Sigmoid colon (tissue), 7 donors: Measurements from ENCODE around the gene NACA2. TPM values are rescaled to one million over a fixed set of nuclear protein-coding genes. Genes with fewer than 3 reads are reported as not detected.

ENCODE experiments used
- DNase-seq: peaks from one replicate; pipeline ENCODE4 v3.0.0-alpha.2; 2019
- H3K27ac ChIP-seq, 4 donors: fragments of 200-600 bp; sonication (generic); one replicate each; pipeline ENCODE4 v1.5.1; 2016 to 2019; ENCODE audit warnings: mild to moderate bottlenecking in 1 of 4
- H3K27me3 ChIP-seq, 3 donors: fragments of 200-600 bp; sonication (generic); one replicate each; pipeline ENCODE4 v1.5.1; 2019; ENCODE audit warnings: mild to moderate bottlenecking in 1 of 3
- H3K36me3 ChIP-seq, 4 donors: fragments of 200-600 bp; sonication (generic); one replicate each; pipeline ENCODE4 v1.5.1; 2016 to 2019
- H3K4me1 ChIP-seq, 4 donors: fragments of 200-600 bp; sonication (generic); one replicate each; pipeline ENCODE4 v1.5.1; 2017 to 2019
- H3K4me3 ChIP-seq, 4 donors: fragments of 200-600 bp; sonication (generic); one replicate each; pipeline ENCODE4 v1.5.1; 2017 to 2019; ENCODE audit warnings: mild to moderate bottlenecking in 2 of 4, moderate library complexity in 1 of 4
- H3K9me3 ChIP-seq, 4 donors: fragments of 200-600 bp in 3 of 4; sonication (generic) in 3 of 4; one replicate each; pipeline versions ENCODE4 v1.5.1 to v1.6.1; 2013 to 2019
- CTCF ChIP-seq, 4 experiments: fragments of 450-650 bp in 3 of 4; fragments of 200-600 bp in 1 of 4; IDR thresholded peaks; one replicate each; pipeline ENCODE4 v1.5.1; 2016 to 2019; ENCODE audit warnings: antibody characterized with exemption in 4 of 4, mild to moderate bottlenecking in 3 of 4, moderate library complexity in 2 of 4
- EP300 ChIP-seq, 4 donors: sonication (generic); formaldehyde crosslinking; IDR thresholded peaks; one replicate each; pipeline ENCODE4 v1.6.1; 2017; ENCODE audit warnings: antibody characterized with exemption in 4 of 4
- POLR2A ChIP-seq, 2 donors: fragments of 450-650 bp; IDR thresholded peaks; one replicate each; pipeline ENCODE4 v1.6.1; 2016; ENCODE audit warnings: antibody characterized with exemption in 2 of 2, mild to moderate bottlenecking in 2 of 2, moderate library complexity in 2 of 2
- POLR2AphosphoS5 ChIP-seq, 4 donors: sonication (generic); formaldehyde crosslinking; IDR thresholded peaks; one replicate each; pipeline ENCODE4 v1.6.1; 2017; ENCODE audit warnings: antibody characterized with exemption in 4 of 4
- WGBS, 2 donors: extraction: QIAGEN DNeasy Blood & Tissue Kit; methylation state at CpG; one replicate each; pipeline ENCODE4 v1.1.7; 2013; 5-methylcytosine and 5-hydroxymethylcytosine counted together
- intact Hi-C: fragments of 100-400 bp; cut with DNase I; formaldehyde crosslinking; loops from one replicate; pipeline ENCODE4 v1.15.1; 2023
- polyA plus RNA-seq, 3 donors: library from polyadenylated mRNA; stranded (reverse); fragments of 200-250 nt; gene quantifications; one replicate each; pipeline ENCODE4 v1.2.3, GENCODE V29; 2013
- total RNA-seq, 4 donors: library from RNA; depleted of rRNA; stranded (reverse); fragments of >200 nt; gene quantifications; one replicate each; pipeline ENCODE4 v1.1.0, GENCODE V29; 2016
- donor health status: healthy with polysubstance abuse.
- donor health status: Bipolar disorder and iron deficiency.
- donor health status: healthy.

NACA2 gene
- total and polyA plus RNA-seq, 7 donors: not detected

GRCh38 chr17:61611323-61611722 lies 20.3 kb upstream of the NACA2 start:
- WGBS, 2 donors: 67 to 87% methylated on average over 6 of the region's 6 CpGs
- Histone ChIP-seq H3K4me1 (no peaks in the 10 kb centered on the region), H3K27ac (no peak overlapping the region), H3K4me3 (no peak overlapping the region), H3K9me3 (no peaks in the 10 kb centered on the region), H3K27me3 (no peaks in the 10 kb centered on the region), H3K36me3 (no peaks in the 10 kb centered on the region)
- intact Hi-C loops: no loop called here
- TF ChIP-seq EP300 (IDR thresholded peaks at IDR 0.05) (no peak), CTCF (IDR thresholded peaks at IDR 0.05) (no peak), POLR2A (IDR thresholded peaks at IDR 0.05) (no peak), POLR2AphosphoS5 (IDR thresholded peaks at IDR 0.05) (no peak)
- DNase-seq: no peak

- no peaks in the 10 kb centered on the region for H3K9me3 ChIP-seq
- H3K27ac ChIP-seq: no peak overlapping the region
- H3K4me3 ChIP-seq: no peak overlapping the region
- intact Hi-C loops: no loop called here
- DNase-seq: no peak
- H3K36me3 ChIP-seq: no peaks in the 10 kb centered on the region
- no peaks in the 10 kb centered on the region for H3K27me3 ChIP-seq
- no peak for TF ChIP-seq EP300 (IDR thresholded peaks at IDR 0.05)
- TF ChIP-seq POLR2A (IDR thresholded peaks at IDR 0.05): no peak
- no peak for TF ChIP-seq POLR2AphosphoS5 (IDR thresholded peaks at IDR 0.05)
- no peaks in the 10 kb centered on the region for H3K4me1 ChIP-seq
These were observed 14.7 kb upstream of the NACA2 start for GRCh38 chr17:61605692-61606091.

GRCh38 chr17:61601297-61601696 lies 10.3 kb upstream of the NACA2 start:
- H3K27me3 ChIP-seq: no peaks in the 10 kb centered on the region
- no peak overlapping the region for H3K4me3 ChIP-seq
- H3K36me3 ChIP-seq: no peaks in the 10 kb centered on the region
- 72 to 88% methylated on average over 4 of the region's 4 CpGs for WGBS, 2 donors
- intact Hi-C loops: no loop called here
- no peaks in the 10 kb centered on the region for H3K9me3 ChIP-seq
- no peak for DNase-seq
- no peak overlapping the region for H3K27ac ChIP-seq
- no peaks in the 10 kb centered on the region for H3K4me1 ChIP-seq
- TF ChIP-seq CTCF (IDR thresholded peaks at IDR 0.05): no peak
- TF ChIP-seq POLR2AphosphoS5 (IDR thresholded peaks at IDR 0.05): no peak
- TF ChIP-seq POLR2A (IDR thresholded peaks at IDR 0.05): no peak
- no peak for TF ChIP-seq EP300 (IDR thresholded peaks at IDR 0.05)

GRCh38 chr17:61600621-61601020 lies 9.6 kb upstream of the NACA2 start:
- no peak for DNase-seq
- WGBS, 2 donors: 19 to 36% methylated on average over 2 of the region's 2 CpGs
- Histone ChIP-seq H3K27me3 (no peaks in the 10 kb centered on the region), H3K4me1 (no peaks in the 10 kb centered on the region), H3K9me3 (no peaks in the 10 kb centered on the region), H3K36me3 (no peaks in the 10 kb centered on the region), H3K27ac (no peak overlapping the region), H3K4me3 (no peak overlapping the region)
- intact Hi-C loops: no loop called here
- no peak for TF ChIP-seq POLR2AphosphoS5 (IDR thresholded peaks at IDR 0.05)
- TF ChIP-seq EP300 (IDR thresholded peaks at IDR 0.05): no peak
- TF ChIP-seq CTCF (IDR thresholded peaks at IDR 0.05): no peak
- TF ChIP-seq POLR2A (IDR thresholded peaks at IDR 0.05): no peak

GRCh38 chr17:61599608-61600007 lies 8.6 kb upstream of the NACA2 start:
- no peak for TF ChIP-seq POLR2A (IDR thresholded peaks at IDR 0.05)
- no peak for TF ChIP-seq POLR2AphosphoS5 (IDR thresholded peaks at IDR 0.05)
- no peak for TF ChIP-seq EP300 (IDR thresholded peaks at IDR 0.05)
- no peak for TF ChIP-seq CTCF (IDR thresholded peaks at IDR 0.05)
- intact Hi-C loops: no loop called here
- Histone ChIP-seq H3K27me3 (peaks cover 0 to 6% (median 0%) of the 10 kb centered on the region in 3 donors), H3K4me1 (no peaks in the 10 kb centered on the region), H3K36me3 (no peaks in the 10 kb centered on the region), H3K27ac (no peak overlapping the region), H3K4me3 (no peak overlapping the region), H3K9me3 (no peaks in the 10 kb centered on the region)
- 73 to 80% methylated on average over 3 of the region's 3 CpGs for WGBS, 2 donors
- no peak for DNase-seq
